Activated CD8-positive, alpha-beta T cell treated with anti-CD3 and anti-CD28 coated beads for 36 hours (primary cell): ENCODE measurements around the gene CAPN1. TPM values are rescaled to one million over a fixed set of nuclear protein-coding genes. Genes with fewer than 3 reads are reported as not detected.

Experiments used
- ATAC-seq: fragments of 200-7000 bp; cut with Tn5 transposase; one replicate; pipeline ENCODE4 v1.10.0; 2021; ENCODE audit warnings: mild to moderate bottlenecking, moderate library complexity
- CTCF ChIA-PET: fragments of 350-600 bp; sonication (Branson Sonifier 250); formaldehyde crosslinking; loops from one replicate; lab custom pipeline; 2021; ENCODE audit warnings: antibody characterized with exemption; lab: Charles Lee
- POLR2A ChIA-PET: fragments of 350-600 bp; sonication (Branson Sonifier 250); formaldehyde crosslinking; loops from one replicate; lab custom pipeline; 2021; ENCODE audit warnings: antibody characterized with exemption; lab: Charles Lee
- DNase-seq: peaks from one replicate; pipeline ENCODE4 v3.0.0-alpha.2; 2020
- H3K27ac Mint-ChIP-seq: one replicate; pipeline ENCODE4 v1.8.0; 2021; ENCODE audit warnings: mild to moderate bottlenecking, mixed read lengths
- H3K27me3 Mint-ChIP-seq: one replicate; pipeline ENCODE4 v1.8.0; 2021; ENCODE audit warnings: mixed read lengths
- H3K36me3 Mint-ChIP-seq: one replicate; pipeline ENCODE4 v1.8.0; 2021; ENCODE audit warnings: low read depth, mixed read lengths
- H3K4me1 Mint-ChIP-seq: one replicate; pipeline ENCODE4 v1.8.0; 2021; ENCODE audit warnings: low read depth, mixed read lengths
- H3K4me3 Mint-ChIP-seq: one replicate; pipeline ENCODE4 v1.8.0; 2021; ENCODE audit warnings: mild to moderate bottlenecking, moderate library complexity, mixed read lengths
- H3K9me3 Mint-ChIP-seq: one replicate; pipeline ENCODE4 v1.8.0; 2021; ENCODE audit warnings: mixed read lengths
- intact Hi-C: fragments of 100-400 bp; cut with micrococcal nuclease; formaldehyde crosslinking; loops from one replicate; pipeline ENCODE4 v1.10.0; 2022
- total RNA-seq, 2 experiments: library from RNA; stranded (reverse); gene quantifications; one replicate each; pipeline ENCODE4 v1.2.3, GENCODE V29; 2021
- TF ChIP-seq, protein P1 (sequence below): fragments of 200-600 bp; IDR thresholded peaks from one replicate; pipeline ENCODE4 v1.8.0; 2022; ENCODE audit warnings: antibody characterized with exemption, mild to moderate bottlenecking

CAPN1 gene
- total RNA-seq, 2 experiments from 2014 or later, result 72.6 to 74.7 TPM

GRCh38 chr11:65218446-65218845, 36.7 kb downstream of the CAPN1 start:
- ATAC-seq (no peak), DNase-seq (no peak)
- H3K9me3 Mint-ChIP-seq, result peaks cover 3% of the 10 kb centered on the region
- peaks cover 3% of the 10 kb centered on the region for H3K27me3 Mint-ChIP-seq
- H3K27ac Mint-ChIP-seq, result no peak overlapping the region
- intact Hi-C loops, result no loop called here
- H3K4me1 Mint-ChIP-seq, result peaks cover 24% of the 10 kb centered on the region
- peaks cover 3% of the 10 kb centered on the region for H3K36me3 Mint-ChIP-seq
- CTCF ChIA-PET, result interaction anchor here (1.2 to 3.2 kb wide), 3 partner anchors 13 to 111 kb away, joined by 4 to 14 read pairs (median 7); partner anchors contain the start of gene CDC42EP2
- no peak overlapping the region for H3K4me3 Mint-ChIP-seq
- POLR2A ChIA-PET, result interaction anchor here (1.2 to 1.6 kb wide), 2 partner anchors 25 to 120 kb away, joined by 3 to 4 read pairs; no protein-coding TSS in a partner anchor
- TF ChIP-seq, protein P1, sequence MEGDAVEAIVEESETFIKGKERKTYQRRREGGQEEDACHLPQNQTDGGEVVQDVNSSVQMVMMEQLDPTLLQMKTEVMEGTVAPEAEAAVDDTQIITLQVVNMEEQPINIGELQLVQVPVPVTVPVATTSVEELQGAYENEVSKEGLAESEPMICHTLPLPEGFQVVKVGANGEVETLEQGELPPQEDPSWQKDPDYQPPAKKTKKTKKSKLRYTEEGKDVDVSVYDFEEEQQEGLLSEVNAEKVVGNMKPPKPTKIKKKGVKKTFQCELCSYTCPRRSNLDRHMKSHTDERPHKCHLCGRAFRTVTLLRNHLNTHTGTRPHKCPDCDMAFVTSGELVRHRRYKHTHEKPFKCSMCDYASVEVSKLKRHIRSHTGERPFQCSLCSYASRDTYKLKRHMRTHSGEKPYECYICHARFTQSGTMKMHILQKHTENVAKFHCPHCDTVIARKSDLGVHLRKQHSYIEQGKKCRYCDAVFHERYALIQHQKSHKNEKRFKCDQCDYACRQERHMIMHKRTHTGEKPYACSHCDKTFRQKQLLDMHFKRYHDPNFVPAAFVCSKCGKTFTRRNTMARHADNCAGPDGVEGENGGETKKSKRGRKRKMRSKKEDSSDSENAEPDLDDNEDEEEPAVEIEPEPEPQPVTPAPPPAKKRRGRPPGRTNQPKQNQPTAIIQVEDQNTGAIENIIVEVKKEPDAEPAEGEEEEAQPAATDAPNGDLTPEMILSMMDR, result no peak

DNA sequence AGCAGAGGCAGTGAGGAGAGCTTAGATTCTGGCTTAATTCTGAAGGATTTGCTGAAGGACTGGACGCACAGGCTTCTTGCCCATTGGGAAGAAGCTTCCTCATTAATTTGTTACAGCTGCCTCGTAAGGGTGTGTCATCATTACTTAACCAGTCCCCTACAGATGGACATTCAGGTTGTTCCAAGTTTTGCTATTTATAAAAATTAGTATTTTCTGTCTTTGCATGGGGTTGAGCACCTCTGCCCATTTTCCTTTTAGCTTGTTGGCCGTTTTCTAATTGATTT, 38.1 kb downstream of the CAPN1 start:
- Mint-ChIP-seq H3K27me3 (peaks cover 3% of the 10 kb centered on the region), H3K36me3 (peaks cover 3% of the 10 kb centered on the region), H3K4me3 (no peak overlapping the region), H3K27ac (no peak overlapping the region), H3K9me3 (peaks cover 3% of the 10 kb centered on the region), H3K4me1 (peaks cover 14% of the 10 kb centered on the region)
- DNase-seq (no peak), ATAC-seq (no peak)
- ChIA-PET CTCF (interaction anchor here (1.2 to 3.8 kb wide), 4 partner anchors 31 to 109 kb away, joined by 4 to 14 read pairs (median 9); partner anchors contain the start of gene CDC42EP2), POLR2A (interaction anchor here (0.7 to 0.8 kb wide), 2 partner anchors 21 to 58 kb away, joined by 3 read pairs; no protein-coding TSS in a partner anchor)
- intact Hi-C loops, result loop anchor here (10.0 kb wide), 1 partner anchor 95 kb away; the partner anchor contains the start of gene CDC42EP2
- TF ChIP-seq, protein P1, result no peak

DNA sequence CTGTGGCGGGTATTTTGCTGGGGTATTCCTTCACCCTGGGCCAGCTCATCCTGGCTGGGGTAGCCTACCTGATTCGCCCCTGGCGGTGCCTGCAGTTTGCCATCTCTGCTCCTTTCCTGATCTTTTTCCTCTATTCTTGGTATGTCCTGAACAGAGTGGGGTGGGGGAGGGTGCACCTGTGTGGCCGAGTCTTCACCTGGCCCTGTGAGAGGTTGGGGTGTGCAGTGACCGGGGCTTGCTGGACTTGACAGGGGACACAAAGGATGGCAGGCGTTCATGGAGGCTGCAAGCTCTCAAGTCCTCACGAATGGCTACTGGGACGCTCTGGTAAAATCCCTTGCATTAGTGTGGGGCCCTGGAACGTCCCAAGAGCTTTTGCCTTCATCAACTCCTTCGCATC, 39.3 kb downstream of the CAPN1 start:
- ATAC-seq (no peak), DNase-seq (no peak)
- Mint-ChIP-seq H3K4me3 (no peak overlapping the region), H3K27ac (no peak overlapping the region), H3K27me3 (peaks cover 5% of the 10 kb centered on the region), H3K9me3 (no peaks in the 10 kb centered on the region), H3K4me1 (peaks cover 13% of the 10 kb centered on the region), H3K36me3 (no peaks in the 10 kb centered on the region)
- CTCF ChIA-PET, result interaction anchor here (1.2 to 3.8 kb wide), 2 partner anchors 94 to 109 kb away, joined by 3 to 14 read pairs; partner anchors contain the start of gene CDC42EP2
- TF ChIP-seq, protein P1, result no peak
- intact Hi-C loops, result loop anchor here (10.0 kb wide), 1 partner anchor 94 kb away; the partner anchor contains the start of gene CDC42EP2
- POLR2A ChIA-PET, result no interaction called here

GRCh38 chr11:65223011-65223410, 41.3 kb downstream of the CAPN1 start:
- no peak for DNase-seq
- TF ChIP-seq, protein P1, result no peak
- H3K27ac Mint-ChIP-seq, result no peak overlapping the region
- POLR2A ChIA-PET, result interaction anchor here (1.0 to 1.5 kb wide), 3 partner anchors 39 to 111 kb away, joined by 3 to 4 read pairs (median 3); partner anchors contain the start of genes CDC42EP2, DPF2 and POLA2
- intact Hi-C loops, result loop anchor here (10.0 kb wide), 1 partner anchor 92 kb away; the partner anchor contains the start of gene CDC42EP2
- no peak overlapping the region for H3K4me3 Mint-ChIP-seq
- H3K9me3 Mint-ChIP-seq, result no peaks in the 10 kb centered on the region
- H3K27me3 Mint-ChIP-seq, result peaks cover 18% of the 10 kb centered on the region
- CTCF ChIA-PET, result interaction anchor here (0.6 to 6.0 kb wide), 4 partner anchors 18 to 106 kb away, joined by 3 to 34 read pairs (median 10); partner anchors contain the start of gene CDC42EP2
- no peaks in the 10 kb centered on the region for H3K36me3 Mint-ChIP-seq
- ATAC-seq, result no peak
- H3K4me1 Mint-ChIP-seq, result peaks cover 14% of the 10 kb centered on the region

DNA sequence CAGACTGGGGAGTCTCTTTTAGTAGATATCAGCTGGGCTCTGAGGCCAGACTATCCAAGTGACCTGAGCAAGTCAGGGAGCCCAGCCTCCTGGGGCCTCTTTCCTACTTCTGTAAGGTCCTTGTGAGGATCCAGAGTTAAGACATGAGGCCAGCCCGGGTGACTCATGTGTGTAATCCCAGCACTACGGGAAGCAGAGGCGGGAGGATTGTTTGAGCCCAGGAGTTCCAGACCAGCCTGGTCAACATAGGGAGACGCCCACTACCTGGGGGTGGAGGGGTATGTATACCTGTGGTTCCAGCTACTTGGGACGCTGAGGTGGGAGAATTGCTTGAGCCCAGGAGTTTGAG, 43.2 kb downstream of the CAPN1 start:
- DNase-seq, result no peak
- no peaks in the 10 kb centered on the region for H3K9me3 Mint-ChIP-seq
- H3K4me1 Mint-ChIP-seq, result peaks cover 7% of the 10 kb centered on the region
- intact Hi-C loops, result loop anchor here (10.0 kb wide), 1 partner anchor 90 kb away; the partner anchor contains the start of gene CDC42EP2
- CTCF ChIA-PET, result interaction anchor here (0.6 to 6.0 kb wide), 26 partner anchors 10 to 306 kb away, joined by 3 to 55 read pairs (median 6); partner anchors contain the start of genes CAPN1, CDC42EP2, DPF2 and POLA2
- TF ChIP-seq, protein P1, result no peak
- peak overlapping the region; percentile 72 for H3K4me3 Mint-ChIP-seq
- no peak overlapping the region for H3K27ac Mint-ChIP-seq
- H3K27me3 Mint-ChIP-seq, result peaks cover 19% of the 10 kb centered on the region
- ATAC-seq, result no peak
- POLR2A ChIA-PET, result interaction anchor here (1.1 to 2.9 kb wide), 3 partner anchors 38 to 198 kb away, joined by 3 to 14 read pairs (median 5); partner anchors contain the start of genes CDC42EP2 and POLA2
- H3K36me3 Mint-ChIP-seq, result no peaks in the 10 kb centered on the region
